Inferior parietal cortex (tissue), 1 donor: ENCODE measurements around the gene NGB.
A peak's percentile ranks its signal among the peaks of the same experiment; 100 is the strongest.
"Not testable (repeated sequence)": the region's sequence is repeated elsewhere in the genome, so short reads cannot be mapped to it uniquely, and the experiment has no call there.

ENCODE experiments used
- DNase-seq: peaks from one replicate; pipeline ENCODE4 v3.0.0-alpha.2; 2016; ENCODE audit errors: extremely low spot score

Gene NGB, protein sequence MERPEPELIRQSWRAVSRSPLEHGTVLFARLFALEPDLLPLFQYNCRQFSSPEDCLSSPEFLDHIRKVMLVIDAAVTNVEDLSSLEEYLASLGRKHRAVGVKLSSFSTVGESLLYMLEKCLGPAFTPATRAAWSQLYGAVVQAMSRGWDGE

DNA sequence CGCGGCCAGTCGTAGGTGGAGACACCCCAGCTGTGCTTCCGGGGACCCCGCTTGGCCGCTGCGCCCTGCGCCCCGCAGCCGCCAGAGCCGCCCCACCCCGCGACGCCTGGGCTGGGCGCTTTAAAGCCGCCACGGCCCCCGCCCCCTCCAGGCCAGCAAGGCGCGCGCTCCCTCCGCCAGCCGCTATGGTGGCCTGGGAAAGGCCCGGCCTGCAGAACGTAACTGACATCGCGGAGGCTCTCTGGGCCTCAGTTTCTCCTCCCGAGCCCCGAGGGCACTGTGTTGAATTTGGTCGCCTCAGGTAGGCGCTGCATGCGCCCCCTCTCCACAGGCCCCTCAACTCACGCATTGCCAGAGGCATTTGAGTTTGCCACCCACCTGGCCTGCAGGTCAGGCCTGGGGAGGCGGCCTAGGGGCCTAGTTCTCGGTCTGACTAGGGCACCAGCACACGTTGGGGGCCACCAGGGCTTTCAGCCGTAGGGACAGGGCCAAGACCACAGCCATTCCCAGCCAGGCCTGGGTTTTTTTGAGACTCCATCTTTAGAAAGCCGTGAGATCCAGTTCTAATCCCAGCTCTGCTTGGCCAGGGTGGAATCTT lies at the start of gene NGB:
Gene NGB (minus strand): TSS at position 94 of the 598 bp plus-strand sequence. CDS start 269 bp downstream, outside the sequence.
- no peak for DNase-seq

DNA sequence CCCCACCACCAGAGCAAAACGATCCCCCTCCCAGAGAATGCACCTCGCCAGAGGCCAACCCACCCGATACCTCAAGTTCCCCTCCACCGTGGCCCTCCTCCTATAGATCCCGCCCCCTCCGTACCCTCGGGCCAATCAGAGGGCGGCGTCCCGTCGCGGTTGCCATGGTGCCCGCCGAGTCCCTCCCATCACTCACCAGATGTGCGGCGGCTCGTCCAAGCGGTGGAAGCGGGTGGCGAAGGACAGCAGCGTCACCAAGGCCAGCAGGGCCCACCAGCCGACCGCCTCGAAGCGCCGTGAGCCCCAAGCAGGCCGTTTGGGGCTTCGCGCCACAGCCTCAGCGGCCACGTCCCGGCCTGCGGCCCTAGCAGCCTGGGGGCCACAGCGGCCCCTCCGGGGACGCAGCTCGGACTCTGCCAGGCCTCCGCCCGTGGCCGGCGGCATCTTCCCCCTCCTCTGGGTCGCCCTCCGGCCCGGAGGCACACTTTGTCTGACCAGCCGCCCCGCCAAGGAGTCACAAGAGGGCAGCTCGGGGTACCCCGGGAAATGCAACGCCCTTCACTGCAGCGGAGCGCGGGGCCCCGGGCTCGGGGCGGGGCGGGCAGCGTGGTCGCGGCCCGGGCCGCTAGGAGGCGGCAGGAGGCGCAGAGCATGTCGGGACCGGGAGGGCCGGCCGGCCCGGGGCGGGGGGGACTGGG lies 49.4 kb upstream of the NGB start, which contains the start of gene POMT2:
Gene POMT2 (minus strand): TSS at position 646 of the 698 bp plus-strand sequence. CDS start 202 bp downstream, at position 444.
- DNase-seq = peak; percentile 90

DNA sequence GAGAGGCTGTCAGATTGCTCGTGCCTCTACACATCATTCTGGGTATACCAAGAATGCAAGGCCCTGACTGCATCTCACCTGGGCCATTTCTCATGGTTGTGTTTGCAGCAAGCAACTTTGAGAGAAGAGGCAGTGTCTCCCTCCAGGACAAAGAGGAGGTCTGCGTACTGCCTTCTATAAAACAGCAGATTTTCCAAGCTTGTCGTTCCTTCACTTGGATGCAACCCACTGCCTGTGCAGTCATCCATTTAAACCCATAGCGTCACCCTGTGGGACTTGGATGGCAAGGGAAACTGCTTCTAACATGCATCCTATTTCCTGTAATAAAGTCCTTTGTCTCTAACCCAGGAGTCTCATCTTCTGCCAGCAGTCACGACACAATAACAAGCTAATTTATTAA lies 48.4 kb upstream of the NGB start:
- DNase-seq = peak; percentile 38

DNA sequence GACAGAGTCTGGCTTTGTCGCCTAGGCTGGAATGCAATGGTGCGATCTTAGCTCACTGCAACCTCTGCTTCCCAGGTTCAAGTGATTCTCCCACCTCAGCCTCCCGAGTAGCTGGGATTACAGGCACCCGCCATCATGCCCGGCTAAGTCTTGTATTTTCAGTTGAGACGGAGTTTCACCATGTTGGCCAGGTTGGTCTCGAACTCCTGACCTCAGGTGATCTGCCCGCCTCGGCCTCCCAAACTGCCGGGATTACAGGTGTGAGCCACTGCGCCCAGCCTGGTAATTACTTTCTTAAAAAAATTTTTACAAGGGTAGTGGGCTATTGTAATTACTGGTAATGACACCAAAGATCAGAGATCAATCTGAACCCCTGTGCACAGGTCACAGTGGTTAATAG lies 47.8 kb upstream of the NGB start:
- DNase-seq = not testable (repeated sequence)

DNA sequence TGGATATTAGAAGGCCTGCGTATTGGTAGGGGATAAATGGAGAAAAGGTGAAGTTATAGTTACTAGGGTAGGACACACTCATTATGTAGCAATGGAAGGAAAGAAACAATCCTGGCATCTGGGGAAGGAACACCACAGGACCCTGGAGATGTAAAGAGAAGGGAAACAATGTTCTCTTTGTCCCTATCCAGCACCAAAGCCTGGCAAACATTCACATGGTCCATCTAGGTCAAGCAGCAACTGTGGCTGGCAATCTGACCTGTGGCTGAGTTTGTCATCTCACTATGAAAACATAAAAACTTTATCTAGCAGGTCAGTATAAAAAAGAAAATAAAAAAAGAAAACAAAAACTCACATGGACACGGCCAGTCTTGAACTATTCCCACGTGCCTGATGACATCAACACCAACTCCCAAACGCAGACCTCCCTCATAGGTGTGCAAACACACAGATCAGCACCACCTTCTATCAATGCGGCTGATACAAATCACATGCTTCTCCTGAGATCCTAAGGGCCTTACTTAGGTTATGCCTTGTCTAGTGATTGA lies 47.1 kb upstream of the NGB start:
- DNase-seq = peak; percentile 42

DNA sequence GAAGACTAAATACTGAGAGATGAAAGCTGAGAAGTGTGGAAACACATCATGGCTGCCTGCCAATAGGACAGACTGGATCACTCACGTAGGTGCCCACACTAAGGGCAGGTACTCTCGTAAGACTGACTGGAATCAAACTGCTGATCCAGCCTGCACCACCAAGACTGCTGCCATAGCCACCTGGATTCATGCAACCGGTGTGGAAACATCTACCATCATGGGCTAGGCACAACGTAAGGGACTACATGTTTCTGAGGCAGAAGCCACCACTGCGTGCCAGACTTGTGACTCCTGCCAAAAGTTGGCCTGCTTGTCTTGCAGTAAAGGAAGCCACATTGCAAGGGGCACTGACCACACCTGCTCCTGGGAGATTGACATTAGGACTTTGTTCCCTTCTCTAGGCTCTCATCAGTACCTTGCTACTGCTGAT lies 45.9 kb upstream of the NGB start:
- DNase-seq = no peak

DNA sequence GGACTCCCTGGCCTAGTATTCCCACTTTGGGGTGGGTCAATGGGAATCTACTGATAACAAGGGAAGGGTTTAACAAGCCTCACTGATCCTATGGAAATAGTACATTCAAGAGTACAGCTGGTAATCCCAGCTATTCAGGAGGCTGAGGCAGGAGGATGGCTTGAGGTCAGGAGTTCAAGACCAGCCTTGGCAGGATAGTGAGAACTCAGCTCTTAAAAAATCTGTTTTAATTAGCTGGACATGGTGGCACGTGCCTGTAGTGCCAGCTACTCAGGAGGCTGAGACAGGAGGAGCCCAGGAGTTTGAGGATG lies 45.1 kb upstream of the NGB start:
- no peak for DNase-seq

DNA sequence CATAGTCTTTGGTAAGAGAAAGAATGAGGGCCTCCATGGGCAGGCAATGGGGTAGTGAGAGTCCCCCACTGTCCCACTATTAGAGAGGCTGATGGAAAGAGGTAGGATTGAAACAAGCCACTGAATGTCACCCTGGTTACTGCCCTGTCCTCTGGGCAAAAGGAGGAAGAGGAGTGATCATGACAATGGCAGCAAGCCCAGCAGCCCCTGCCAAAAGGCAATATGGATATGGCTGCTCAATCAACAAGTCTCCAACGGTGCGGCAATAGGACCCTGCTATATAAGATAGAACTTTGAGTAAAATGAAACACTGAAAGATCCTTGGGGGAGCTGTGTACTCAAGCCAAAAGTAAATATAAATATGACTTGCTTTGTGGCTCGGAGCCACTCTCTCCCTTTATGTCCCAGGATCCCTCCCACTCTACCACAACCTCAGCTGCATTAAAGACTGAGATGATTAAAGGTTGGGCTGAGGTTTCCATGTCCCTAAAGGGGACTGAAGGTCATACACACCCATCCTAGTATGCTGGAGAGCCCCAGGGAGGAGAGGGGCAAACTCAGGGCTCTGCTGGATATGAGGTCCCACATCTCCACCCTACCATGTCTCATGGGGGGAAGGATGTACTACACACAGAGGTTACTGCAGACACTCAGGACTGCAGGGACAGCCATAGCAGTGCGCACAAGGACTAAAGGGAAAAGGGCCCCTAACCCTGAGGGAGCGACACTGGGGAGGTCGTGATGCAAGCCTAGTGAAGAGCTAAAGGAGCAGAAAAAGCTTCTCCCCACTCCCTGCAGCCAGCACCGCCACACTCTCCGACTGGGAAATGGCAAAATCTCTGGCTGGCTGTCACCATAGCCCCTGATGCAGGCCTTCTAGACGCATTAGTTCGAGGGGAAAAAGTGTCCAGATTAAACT lies 43.8 kb upstream of the NGB start:
- no peak for DNase-seq

DNA sequence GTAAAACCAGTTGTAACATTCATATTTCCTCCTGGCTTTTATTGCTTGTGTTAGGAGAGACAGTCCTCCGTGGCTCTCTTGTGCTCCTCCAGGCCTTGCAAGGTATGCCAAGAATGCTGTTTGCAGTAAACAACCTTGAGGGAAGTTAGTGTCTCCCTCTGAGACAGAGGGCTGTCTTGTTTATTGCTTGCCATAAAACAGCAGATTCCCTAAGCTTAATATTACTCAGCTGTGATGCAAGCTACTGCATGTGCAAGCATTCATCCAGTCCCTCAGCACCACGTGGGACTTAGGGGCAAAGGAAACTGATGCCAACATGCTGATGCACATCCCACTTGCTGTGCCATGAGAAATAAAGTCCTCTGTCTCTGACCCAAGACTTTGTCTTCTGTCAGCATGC lies 43.0 kb upstream of the NGB start:
- peak; percentile 57 for DNase-seq

DNA sequence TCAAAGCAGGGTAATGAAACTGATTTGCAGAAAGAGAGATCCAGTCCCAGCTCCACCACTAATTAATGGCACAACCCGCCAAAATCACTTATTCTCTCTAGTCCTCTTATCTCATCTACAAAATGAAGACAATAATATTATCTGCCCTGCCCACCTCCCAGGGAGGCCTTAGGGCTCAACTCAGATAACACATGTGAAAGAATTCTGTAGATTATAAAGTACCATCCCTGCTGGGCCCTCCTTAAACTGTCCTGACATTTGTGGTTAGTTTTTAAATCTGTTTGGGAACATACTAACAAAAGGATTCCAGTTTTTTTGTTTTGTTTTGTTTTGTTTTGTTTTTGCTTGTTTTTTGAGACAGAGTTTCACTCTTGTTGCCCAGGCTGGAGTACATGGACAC lies 42.4 kb upstream of the NGB start:
- no peak for DNase-seq

DNA sequence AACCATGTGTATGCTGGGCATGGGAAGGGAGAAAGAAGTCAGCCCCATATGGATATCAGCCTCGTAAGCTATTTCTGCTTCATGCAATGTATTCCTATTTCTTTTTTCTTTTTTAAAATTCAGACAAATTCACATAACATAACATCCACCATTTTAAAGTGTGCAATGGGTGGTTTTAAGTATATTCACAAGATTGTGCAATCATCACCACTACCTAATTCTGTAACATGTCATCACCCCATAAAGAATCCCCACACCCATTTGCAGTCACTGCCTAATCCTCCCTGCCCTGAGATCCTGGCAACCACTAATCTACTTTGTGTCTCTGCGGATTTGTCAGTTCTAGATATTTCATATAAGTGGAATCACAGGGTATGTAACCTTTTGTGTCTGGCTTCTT lies 40.2 kb upstream of the NGB start:
- DNase-seq = no peak

DNA sequence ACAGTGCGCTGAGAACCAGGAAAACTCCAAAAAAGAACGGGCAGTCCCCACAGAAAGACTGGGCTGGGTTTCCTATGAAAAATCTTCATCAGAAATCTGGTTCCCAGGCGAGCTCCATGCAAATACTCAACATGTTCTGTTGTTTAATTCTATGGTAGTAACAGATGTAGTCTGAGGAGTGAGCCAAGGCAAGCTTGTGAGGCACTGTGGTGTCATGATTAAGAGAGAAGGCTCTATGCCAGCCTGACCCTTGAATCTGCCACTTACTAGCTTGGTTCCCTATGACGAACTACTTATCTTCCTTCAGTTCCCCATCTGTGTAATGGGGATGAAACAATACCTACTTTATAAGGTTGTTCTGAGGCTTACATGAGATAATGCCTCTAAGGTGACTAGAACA lies 39.0 kb upstream of the NGB start:
- DNase-seq = no peak

DNA sequence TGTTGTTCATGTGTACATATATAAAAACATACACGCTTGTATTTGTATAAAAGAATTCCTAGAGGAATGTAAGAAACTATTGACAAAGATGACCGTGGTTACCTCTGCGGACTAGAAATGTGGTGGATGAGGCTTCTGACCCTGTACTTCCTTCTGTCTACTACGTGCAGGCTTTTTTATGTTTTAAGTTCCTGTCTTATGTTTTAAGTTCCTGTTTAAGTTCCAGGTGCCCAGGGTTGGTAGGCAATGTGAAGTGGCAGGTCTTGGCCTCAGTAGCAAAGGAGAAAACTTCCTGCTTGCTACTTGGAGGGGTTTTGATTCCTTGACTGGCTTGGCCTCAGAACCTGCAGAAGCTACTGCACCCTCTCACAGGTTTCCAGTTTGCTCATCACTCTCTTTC lies 38.1 kb upstream of the NGB start:
- no peak for DNase-seq

DNA sequence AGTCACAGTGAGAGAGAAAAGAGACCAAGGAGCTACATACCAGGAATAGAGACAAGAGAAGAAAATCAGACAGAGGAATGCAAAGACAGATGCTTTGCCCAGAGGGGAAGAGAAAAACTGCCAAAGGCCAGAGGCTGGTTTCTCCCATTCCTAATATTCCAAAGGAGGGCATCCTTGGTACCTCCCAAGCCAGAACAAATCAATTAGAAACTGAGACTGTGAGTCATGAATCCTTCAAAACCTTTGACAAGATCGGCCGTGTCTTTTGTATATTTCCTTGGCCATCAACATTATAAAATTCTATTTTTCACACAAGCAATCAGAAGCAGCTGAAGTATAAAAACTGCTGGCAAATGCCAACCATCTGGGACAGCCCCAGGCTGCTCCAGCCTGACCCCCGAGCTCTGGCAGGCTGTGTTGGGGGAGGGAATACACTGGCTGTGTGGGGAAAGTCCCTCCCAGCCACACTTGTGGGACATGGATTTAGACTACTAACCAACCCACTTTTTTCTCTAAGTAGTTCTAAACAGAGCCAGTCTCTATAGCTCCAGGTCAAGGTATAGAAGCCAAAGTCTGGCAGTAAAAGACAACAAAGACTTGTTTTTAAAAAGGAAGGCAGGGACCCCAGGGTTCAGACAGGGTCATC lies 36.0 kb upstream of the NGB start:
- DNase-seq = peak; percentile 67

DNA sequence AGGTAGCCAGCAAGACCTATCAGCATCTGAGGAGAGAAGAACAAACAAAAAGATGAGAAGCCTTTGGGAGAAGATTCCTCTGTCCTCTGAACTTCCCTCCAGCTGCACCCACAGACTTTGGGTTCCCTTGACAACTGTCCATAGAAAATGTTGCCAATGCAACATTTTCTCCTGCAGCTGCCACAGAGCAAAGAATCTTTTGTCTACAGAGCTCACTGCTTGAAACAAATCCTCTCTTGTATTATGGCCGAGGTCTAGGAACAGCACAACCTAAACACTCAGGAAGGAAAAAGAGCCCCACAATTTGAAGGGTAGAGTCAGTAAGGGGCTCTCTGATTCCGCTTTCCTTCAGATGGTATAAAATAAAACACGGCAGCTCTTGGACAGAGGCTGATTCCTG lies 35.4 kb upstream of the NGB start:
- peak; percentile 88 for DNase-seq

DNA sequence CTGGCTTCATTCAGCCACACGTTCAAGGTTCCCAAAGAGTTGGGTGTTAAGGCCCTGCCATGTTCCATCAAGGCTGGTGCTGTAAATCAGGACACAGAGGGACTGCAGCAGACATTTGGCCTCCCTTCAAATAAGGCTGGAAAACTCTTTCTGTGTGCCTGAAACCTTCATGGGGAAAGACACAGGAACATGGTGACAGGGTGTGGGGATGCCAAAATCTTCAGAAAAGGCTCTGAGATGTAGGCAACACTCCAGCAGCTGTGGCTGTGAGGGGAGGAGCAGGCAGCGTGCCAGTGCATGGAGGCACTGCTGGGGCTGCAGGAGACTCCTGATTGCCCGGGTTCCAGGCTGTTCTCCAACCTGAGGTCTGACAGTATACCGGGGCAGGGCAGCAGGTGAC lies 34.7 kb upstream of the NGB start:
- DNase-seq = peak; percentile 50

DNA sequence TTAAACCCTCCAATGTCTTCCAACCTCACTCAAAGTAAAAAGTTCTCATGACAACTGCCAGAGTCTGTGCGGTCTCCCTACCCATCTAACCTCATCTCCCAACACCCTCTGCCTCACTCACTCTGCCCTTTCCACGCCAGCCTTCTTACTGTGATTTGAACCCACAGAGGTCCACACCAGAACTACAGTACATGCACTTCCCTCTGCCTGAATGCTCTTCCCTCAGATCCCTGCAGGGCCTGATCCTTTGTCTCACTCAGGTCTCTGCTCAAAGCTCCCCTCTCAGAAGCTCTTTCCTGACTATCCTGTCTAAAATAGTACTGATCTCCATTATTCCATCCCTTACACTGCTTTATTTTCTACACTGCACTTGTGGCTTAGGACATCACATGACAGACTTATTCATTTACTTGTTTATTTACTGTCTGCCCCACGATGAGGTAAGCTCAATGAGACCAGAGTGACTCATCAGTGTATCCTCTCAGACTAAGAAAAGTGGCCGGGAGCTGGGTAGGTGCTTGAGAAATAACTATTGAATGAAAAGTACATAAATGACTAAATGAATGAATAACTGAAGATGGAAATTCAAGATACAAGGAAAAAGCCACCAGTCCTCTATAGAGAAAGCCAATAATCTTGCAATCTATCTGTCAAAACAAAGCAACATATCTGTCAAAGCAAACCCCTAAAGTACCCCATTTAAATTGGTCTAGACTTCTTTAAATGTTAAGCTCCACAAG lies 32.6 kb upstream of the NGB start:
- peak; percentile 63 for DNase-seq

DNA sequence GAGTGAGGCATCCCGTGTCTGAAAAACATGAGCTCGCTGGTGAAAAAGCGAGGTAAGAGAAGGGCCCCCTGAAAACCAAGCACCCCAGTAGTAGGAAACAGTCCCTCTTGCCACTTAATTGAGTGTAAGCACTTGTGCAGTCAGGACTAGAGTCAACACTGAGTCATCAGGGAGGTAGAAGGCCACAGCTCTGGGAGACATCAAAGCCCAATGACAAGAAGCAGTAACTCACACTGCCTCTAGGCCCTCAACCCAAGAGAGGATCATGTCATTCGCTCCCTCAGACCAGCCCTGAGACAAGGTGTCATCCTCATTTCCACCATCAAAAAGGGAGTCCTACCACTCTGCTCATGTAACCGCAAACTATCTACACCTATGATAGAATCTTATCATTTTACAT lies 31.9 kb upstream of the NGB start:
- DNase-seq = no peak

DNA sequence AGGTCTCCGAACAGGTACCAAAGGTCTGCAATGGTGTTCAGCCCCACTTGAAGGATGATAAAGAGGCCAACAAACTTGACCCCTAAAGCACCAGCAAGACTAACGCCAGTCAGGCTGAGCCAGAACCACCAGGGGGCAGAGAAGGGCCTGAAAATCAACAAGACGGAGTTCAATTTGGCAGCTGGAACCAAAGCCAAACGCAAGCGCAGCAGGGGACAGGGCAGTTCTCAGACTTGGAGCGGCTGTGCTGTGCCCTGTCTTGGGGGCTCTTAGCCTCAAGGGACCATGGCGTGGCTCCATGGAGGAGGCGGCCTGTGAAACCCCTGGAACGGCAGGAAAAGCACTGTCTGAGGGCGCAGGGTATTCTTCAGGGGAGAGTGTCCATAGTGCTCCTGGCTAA lies 30.1 kb upstream of the NGB start:
- DNase-seq = peak; percentile 93

DNA sequence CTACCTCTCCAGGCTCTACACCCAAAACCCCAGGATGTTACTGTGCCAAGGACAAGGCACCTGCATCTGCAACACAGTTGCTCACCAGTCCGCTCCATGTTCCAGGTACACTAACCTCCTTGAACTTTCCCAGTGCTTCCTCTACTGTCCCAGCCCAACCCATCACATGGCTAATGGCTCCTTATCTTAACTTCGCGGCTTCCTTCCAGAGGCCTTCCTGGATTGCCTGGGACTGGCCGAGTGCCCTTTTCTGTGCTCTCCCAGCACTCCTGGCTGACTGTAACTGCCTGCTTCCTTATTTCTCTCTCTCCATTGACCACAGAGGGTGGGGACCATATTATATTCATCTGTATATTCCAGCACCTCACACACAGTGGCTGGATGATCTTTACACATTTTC lies 28.8 kb upstream of the NGB start:
- DNase-seq = no peak

DNA sequence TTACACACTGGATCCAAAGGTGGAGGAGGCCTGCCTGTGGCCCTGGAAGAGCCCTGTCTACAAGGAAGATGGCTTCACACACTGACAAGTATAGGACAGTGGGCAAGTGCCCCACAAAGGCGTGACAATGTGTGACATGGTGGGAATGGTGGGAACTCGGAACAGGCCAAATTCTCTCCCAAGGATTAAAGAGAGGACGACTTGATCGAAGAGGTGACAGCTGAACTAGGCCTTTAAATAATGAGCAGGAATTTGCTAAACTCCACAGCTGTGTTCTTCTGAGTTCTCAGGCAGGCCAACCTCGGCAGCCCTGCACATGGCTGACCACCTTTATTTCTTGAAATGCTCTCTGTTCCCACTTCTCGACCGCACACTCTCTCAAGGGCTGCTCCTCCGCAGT lies 25.9 kb upstream of the NGB start:
- no peak for DNase-seq
